ENCODE results near the gene PUDP. TPM values are rescaled to one million over a fixed set of nuclear protein-coding genes. Genes with fewer than 3 reads are reported as not detected.

The PUDP gene
- total RNA-seq (ENCODE audit: low replicate concordance), result 3.5 and 6.2 TPM in 2 replicates

DNA sequence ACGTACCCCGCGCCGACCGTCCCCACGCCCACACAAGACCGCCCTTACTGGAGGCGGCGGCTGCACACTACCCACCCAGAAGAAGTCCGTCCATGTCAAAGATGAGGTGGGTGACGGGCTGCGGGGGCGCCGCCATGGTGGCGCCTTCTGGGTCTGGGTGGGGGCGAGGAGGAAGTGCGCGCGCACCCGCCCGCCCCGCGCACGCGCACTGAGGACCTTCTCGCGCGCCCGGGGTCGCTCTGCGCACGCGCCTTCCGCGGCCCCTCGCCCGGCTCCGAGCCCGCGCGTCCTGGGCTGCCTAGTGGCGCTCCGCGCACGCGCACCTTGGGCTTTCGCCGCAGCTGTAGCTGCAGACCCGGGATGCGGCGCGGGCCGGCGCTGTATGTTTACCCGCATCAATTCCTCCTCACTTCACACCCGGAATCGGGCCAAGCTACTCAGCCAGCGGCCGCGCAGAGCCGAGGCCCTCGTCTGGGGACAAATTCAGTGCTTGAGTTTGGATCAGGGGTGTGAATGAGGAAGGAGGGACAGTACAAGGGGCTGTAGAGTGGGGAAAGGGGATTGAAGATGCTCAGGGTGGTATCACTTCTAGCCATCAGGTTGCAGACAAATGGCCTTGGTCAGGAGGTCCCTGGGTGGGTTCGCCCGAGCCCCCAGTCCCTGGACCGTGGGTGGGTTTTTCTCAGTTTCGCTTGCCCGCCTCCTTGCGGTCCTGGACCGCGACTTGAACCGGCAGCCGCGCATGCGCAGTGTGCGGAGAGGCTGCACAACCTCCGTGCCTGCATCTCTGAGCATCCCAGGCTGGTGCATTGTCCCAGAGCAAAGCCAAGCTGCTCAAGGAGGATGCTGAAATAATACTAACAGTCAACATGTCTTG lies at the start of gene PUDP:
Gene PUDP (minus strand): TSS at position 176 of the 877 bp plus-strand sequence. CDS start 40 bp downstream, at position 136.

DNA sequence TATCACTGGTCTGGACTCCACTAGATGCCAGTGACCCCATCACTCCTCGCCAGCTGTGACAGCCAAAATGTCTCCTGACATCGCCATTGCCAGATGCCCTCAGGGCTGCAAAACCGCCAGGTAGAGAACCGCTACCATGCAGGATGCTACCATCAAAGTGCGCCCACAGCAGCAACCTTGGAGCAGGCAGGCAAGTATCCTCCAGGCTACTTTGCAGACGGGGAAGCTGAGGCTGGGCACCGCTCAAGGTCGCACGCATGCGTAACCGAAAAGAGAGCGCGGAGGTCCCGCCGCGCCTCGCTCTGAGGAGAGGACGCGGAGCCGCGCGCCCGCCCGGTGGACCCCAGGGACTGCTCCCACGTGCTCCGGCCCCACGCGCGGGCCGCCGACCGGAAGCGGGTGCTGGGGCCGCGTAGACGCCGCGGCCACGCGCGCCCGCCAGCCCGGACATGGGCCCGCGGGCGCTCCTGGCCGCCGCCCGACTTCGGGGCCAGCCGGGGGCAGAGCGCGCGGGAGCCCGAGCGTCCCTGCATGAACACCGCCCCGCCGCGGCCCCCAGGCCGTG lies 458 bp downstream of the PUDP start, which contains the start of gene STS:
Gene STS (plus strand): TSS at position 300 of the 565 bp plus-strand sequence. CDS start 105,488 bp downstream, outside the sequence.

Other genes with a start within 250 kb of the PUDP start
- gene STS, start 441 bp downstream of the PUDP start, total RNA-seq (ENCODE audit: low replicate concordance), result 1.4 and 4.7 TPM in 2 replicates

Data from smooth muscle cell of the coronary artery (primary cell).